Measurements from ENCODE around the gene IL1B. TPM values are rescaled to one million over a fixed set of nuclear protein-coding genes. Genes with fewer than 3 reads are reported as not detected.

IL1B gene
- total RNA-seq, 6 donors from 2014 or later: 0.59 to 27.4 (median 9.6) TPM

GRCh38 chr2:112881217-112881985, 44.8 kb upstream of the IL1B start:
- ATAC-seq (ENCODE audit: low FRiP score in 2 of 2) (peak in 1 of 2 donors; percentile 78), DNase-seq (peak in 1 of 2 donors; percentile 71)
- Histone ChIP-seq H3K4me1 (peaks cover 0 to 4% (median 0%) of the 10 kb centered on the region in 4 donors), H3K9me3 (no peaks in the 10 kb centered on the region), H3K27me3 (no peaks in the 10 kb centered on the region), H3K4me3 (no peak overlapping the region), H3K27ac (no peak overlapping the region), H3K36me3 (no peaks in the 10 kb centered on the region)
- 69 to 72% methylated on average over 5 of the region's 5 CpGs for WGBS, 2 donors
- no peak for TF ChIP-seq POLR2AphosphoS5 (IDR thresholded peaks at IDR 0.05)
- TF ChIP-seq EP300 (IDR thresholded peaks at IDR 0.05): no peak
- no peak for TF ChIP-seq POLR2A (IDR thresholded peaks at IDR 0.05)
- TF ChIP-seq CTCF (IDR thresholded peaks at IDR 0.05): no peak

DNA sequence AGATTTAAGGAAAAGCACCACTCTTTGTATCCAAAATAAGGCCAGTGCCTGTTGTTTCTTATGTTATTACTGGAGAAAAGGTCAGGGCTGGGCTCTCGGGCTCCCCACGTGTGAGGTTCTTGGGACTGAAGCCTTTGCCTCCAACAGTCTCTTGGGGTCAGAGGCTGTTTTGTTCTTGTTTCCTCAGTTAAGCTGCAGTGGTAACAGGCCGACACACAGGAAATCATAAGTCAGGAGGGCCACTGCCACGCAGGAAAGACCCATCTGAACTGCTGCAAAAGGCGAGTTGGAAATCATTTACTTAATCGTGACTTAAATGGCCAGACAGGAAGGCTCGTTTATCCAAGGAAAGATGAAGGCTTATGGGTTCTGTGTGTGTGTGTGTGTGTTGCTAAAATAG, 44.1 kb upstream of the IL1B start:
- ATAC-seq (ENCODE audit: low FRiP score in 2 of 2) (no peak), DNase-seq (no peak)
- no peak overlapping the region for H3K27ac ChIP-seq
- no peak overlapping the region for H3K4me3 ChIP-seq
- no peaks in the 10 kb centered on the region for H3K27me3 ChIP-seq
- H3K36me3 ChIP-seq: no peaks in the 10 kb centered on the region
- 51 to 61% methylated on average over 7 of the region's 7 CpGs for WGBS, 2 donors
- no peak for TF ChIP-seq POLR2AphosphoS5 (IDR thresholded peaks at IDR 0.05)
- TF ChIP-seq POLR2A (IDR thresholded peaks at IDR 0.05): no peak
- TF ChIP-seq EP300 (IDR thresholded peaks at IDR 0.05): no peak
- no peak for TF ChIP-seq CTCF (IDR thresholded peaks at IDR 0.05)
- H3K9me3 ChIP-seq: no peaks in the 10 kb centered on the region
- peaks cover 0 to 4% (median 0%) of the 10 kb centered on the region in 4 donors for H3K4me1 ChIP-seq

- DNase-seq (no peak), ATAC-seq (ENCODE audit: low FRiP score in 2 of 2) (no peak)
- Histone ChIP-seq H3K27ac (peak overlapping the region in 1 of 4 donors; percentile 9), H3K4me3 (no peak overlapping the region), H3K27me3 (no peaks in the 10 kb centered on the region), H3K36me3 (no peaks in the 10 kb centered on the region), H3K9me3 (no peaks in the 10 kb centered on the region), H3K4me1 (peaks cover 0 to 4% (median 0%) of the 10 kb centered on the region in 4 donors)
- no peak for TF ChIP-seq CTCF (IDR thresholded peaks at IDR 0.05)
- WGBS, 2 donors: 89 to 93% methylated on average over 5 of the region's 5 CpGs
Observed at GRCh38 chr2:112880091-112880531, 43.5 kb upstream of the IL1B start.

DNA sequence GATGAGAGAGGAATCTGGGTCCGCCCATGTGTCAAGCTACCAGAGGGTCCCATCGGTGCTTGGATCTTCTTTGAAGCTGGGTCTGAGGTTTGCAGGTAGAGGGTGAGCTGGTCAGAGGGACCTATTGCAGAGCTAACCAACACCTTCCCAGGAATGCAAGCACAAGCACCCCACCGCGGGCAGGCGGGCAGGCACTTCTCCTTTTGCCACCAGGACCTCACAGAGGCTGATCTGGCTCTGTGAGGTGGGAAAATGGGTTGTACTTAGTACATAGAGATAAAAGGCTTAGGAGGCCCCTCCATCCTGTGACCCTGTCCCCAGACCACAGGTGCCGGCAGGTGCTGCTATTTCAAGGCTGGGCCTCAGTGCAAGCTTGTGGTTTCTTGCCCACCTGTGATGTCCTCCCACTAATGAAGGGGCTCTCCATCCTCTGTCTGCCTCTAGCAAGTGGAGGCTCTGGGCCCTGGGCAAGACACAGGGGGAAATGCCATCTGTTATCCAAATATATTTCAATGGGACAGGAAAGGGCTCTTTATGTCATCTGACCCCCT, 43.0 kb upstream of the IL1B start:
- ATAC-seq (ENCODE audit: low FRiP score in 2 of 2) (no peak), DNase-seq (peak in 1 of 2 donors; percentile 44)
- H3K27ac ChIP-seq: no peak overlapping the region
- no peak overlapping the region for H3K4me3 ChIP-seq
- H3K36me3 ChIP-seq: no peaks in the 10 kb centered on the region
- WGBS, 2 donors: 75 to 83% methylated on average over 4 to 6 of the region's 6 CpGs
- H3K4me1 ChIP-seq: no peaks in the 10 kb centered on the region
- H3K9me3 ChIP-seq: no peaks in the 10 kb centered on the region
- no peak for TF ChIP-seq CTCF (IDR thresholded peaks at IDR 0.05)
- no peaks in the 10 kb centered on the region for H3K27me3 ChIP-seq

GRCh38 chr2:112877423-112877822, 40.8 kb upstream of the IL1B start:
- Histone ChIP-seq H3K27me3 (no peaks in the 10 kb centered on the region), H3K4me3 (no peak overlapping the region), H3K9me3 (no peaks in the 10 kb centered on the region), H3K27ac (no peak overlapping the region), H3K4me1 (no peaks in the 10 kb centered on the region), H3K36me3 (no peaks in the 10 kb centered on the region)
- DNase-seq (no peak), ATAC-seq (ENCODE audit: low FRiP score in 2 of 2) (no peak)
- WGBS, 2 donors: 93 to 97% methylated on average over 6 of the region's 6 CpGs
- no peak for TF ChIP-seq POLR2AphosphoS5 (IDR thresholded peaks at IDR 0.05)
- TF ChIP-seq EP300 (IDR thresholded peaks at IDR 0.05): no peak
- TF ChIP-seq CTCF (IDR thresholded peaks at IDR 0.05): no peak
- no peak for TF ChIP-seq POLR2A (IDR thresholded peaks at IDR 0.05)

Measured in upper lobe of left lung (tissue), 6 donors.